K562 (cell line): ENCODE measurements around the gene PPIE. TPM values are rescaled to one million over a fixed set of nuclear protein-coding genes. Genes with fewer than 3 reads are reported as not detected.

ENCODE experiments used
- ATAC-seq: fragments of 200-7000 bp; cut with Tn5 transposase; 3 replicates; pipeline ENCODE4 v1.9.1; 2020; ENCODE audit warnings: moderate library complexity
- BruUV-seq: library from RNA; stranded (reverse); fragments of 400-500 nt; replicated peaks from 2 replicates; lab custom pipeline; 2021; lab: Mats Ljungman, UMichigan
- CTCF ChIA-PET: fragments of 300-600 bp; formaldehyde crosslinking; extraction: SDS; loops from one replicate; lab custom pipeline; 2021; ENCODE audit warnings: low intra/inter-chr PET ratio; lab: Yijun Ruan, JAX
- POLR2A ChIA-PET: fragments of 300-600, 350-650 bp; sonication (Branson Sonifier 250); formaldehyde crosslinking; extraction: SDS; loops from one replicate; lab custom pipeline; 2021; ENCODE audit warnings: antibody characterized with exemption, inconsistent platforms; lab: Yijun Ruan, JAX
- DNase-seq, 4 experiments: peaks; one replicate each; pipeline versions ENCODE4 v3.0.0 to v3.0.0-alpha.2; 2011 to 2018; ENCODE audit warnings: low spot score in 3 of 4, mixed read lengths in 3 of 4; ENCODE audit errors: extremely low read depth in 1 of 4
- FAIRE-seq: peaks from 2 replicates; lab custom pipeline; 2011; peaks lifted over from hg19 to GRCh38; lab: Jason Lieb, UNC
- H2AFZ ChIP-seq: 2 replicates; pipeline ENCODE4 v1.6.0; 2011; ENCODE audit warnings: low read depth, low read length, control low read depth, inconsistent platforms
- H3K27ac ChIP-seq: fragments of 200-600 bp; 3 replicates; pipeline ENCODE4 v1.8.0; 2011; ENCODE audit warnings: low read depth, mild to moderate bottlenecking, control low read depth, inconsistent platforms, low read length, moderate library complexity, mixed read lengths; ENCODE audit errors: extremely low read depth
- H3K27me3 ChIP-seq, 2 experiments: fragments of 300-600 bp in 1 of 2; 2 replicates in 1 of 2; 3 replicates in 1 of 2; pipeline versions ENCODE4 v1.6.0 to v1.8.0; 2011; ENCODE audit warnings: inconsistent platforms in 2 of 2, low read length in 2 of 2, mild to moderate bottlenecking in 1 of 2, mixed read lengths in 1 of 2, moderate library complexity in 1 of 2; ENCODE audit not compliant: control insufficient read depth in 2 of 2, insufficient read depth in 2 of 2
- H3K36me3 ChIP-seq: fragments of 300-600 bp; 3 replicates; pipeline ENCODE4 v1.8.0; 2011; ENCODE audit warnings: mild to moderate bottlenecking, low read length, inconsistent platforms; ENCODE audit not compliant: control insufficient read depth, insufficient read depth
- H3K4me1 ChIP-seq, 2 experiments: fragments of 200-600 bp in 1 of 2; replicated peaks in 1 of 2; 2 replicates in 1 of 2; 3 replicates in 1 of 2; pipeline versions ENCODE4 v1.5.1 to v1.8.0; 2011; ENCODE audit warnings: inconsistent platforms in 2 of 2, low read length in 2 of 2, mild to moderate bottlenecking in 1 of 2, mixed read lengths in 1 of 2, moderate library complexity in 1 of 2; ENCODE audit not compliant: control insufficient read depth in 2 of 2, insufficient read depth in 2 of 2
- H3K4me2 ChIP-seq: 2 replicates; pipeline ENCODE4 v1.6.1; 2011; ENCODE audit warnings: low read length, control low read depth, inconsistent platforms, mixed read lengths; ENCODE audit not compliant: insufficient read depth
- H3K4me3 ChIP-seq: fragments of 200-600 bp; sonication (generic), shearing (Covaris generic); 2 replicates; pipeline ENCODE4 v1.5.1; 2016; ENCODE audit warnings: control low read depth, inconsistent platforms
- H3K79me2 ChIP-seq: fragments of 200-600 bp; 3 replicates; pipeline ENCODE4 v1.8.0; 2011; ENCODE audit warnings: low read length, inconsistent platforms; ENCODE audit not compliant: control insufficient read depth, insufficient read depth
- H3K9ac ChIP-seq, 2 experiments: 2 replicates each; pipeline versions ENCODE4 v1.6.0 to v1.6.1; 2011; ENCODE audit warnings: low read depth in 2 of 2, low read length in 2 of 2, control low read depth in 1 of 2, inconsistent platforms in 1 of 2, mild to moderate bottlenecking in 1 of 2, mixed read lengths in 1 of 2; ENCODE audit not compliant: insufficient read depth in 1 of 2
- H3K9me1 ChIP-seq: one replicate; pipeline ENCODE4 v1.6.0; 2011; ENCODE audit warnings: inconsistent platforms, mild to moderate bottlenecking, low read length, moderate library complexity; ENCODE audit not compliant: control insufficient read depth, insufficient read depth
- H3K9me3 ChIP-seq: replicated peaks from 2 replicates; pipeline ENCODE4 v1.5.1; 2011; ENCODE audit warnings: low read depth, low read length, inconsistent platforms; ENCODE audit not compliant: control insufficient read depth, insufficient read depth
- H4K20me1 ChIP-seq: replicated peaks from 2 replicates; pipeline ENCODE4 v1.6.1; 2011; ENCODE audit warnings: low read length, inconsistent platforms, mixed read lengths; ENCODE audit not compliant: control insufficient read depth, insufficient read depth
- CEBPB ChIP-seq: fragments of 450-650 bp; IDR thresholded peaks from 2 replicates; pipeline ENCODE4 v1.6.1; 2016; ENCODE audit warnings: missing genetic modification characterization, missing compliant biosample characterization
- DIDO1 ChIP-seq: fragments of 450-650 bp; IDR thresholded peaks from 2 replicates; pipeline ENCODE4 v1.6.1; 2016; ENCODE audit warnings: low read depth, missing biosample characterization, missing genetic modification characterization
- GABPA ChIP-seq: fragments of 200-800 bp; sonication (Bioruptor generic); conservative IDR thresholded peaks from 2 replicates; pipeline ENCODE4 v1.6.1; 2016; ENCODE audit warnings: low read depth, missing genetic modification characterization, missing compliant biosample characterization
- SMARCC2 ChIP-seq: fragments of 450-650 bp; IDR thresholded peaks from 2 replicates; pipeline ENCODE4 v1.6.1; 2017; ENCODE audit warnings: antibody characterized with exemption, moderate library complexity, mild to moderate bottlenecking, low read depth
- ZNF12 ChIP-seq: sonication (generic); formaldehyde crosslinking; IDR thresholded peaks from 2 replicates; pipeline ENCODE4 v1.4.0; 2020; ENCODE audit warnings: mild to moderate bottlenecking, missing genetic modification reagents
- ZNF318 ChIP-seq, 2 experiments: fragments of 450-650 bp; IDR thresholded peaks; 2 replicates each; pipeline ENCODE4 v1.6.1; 2016; ENCODE audit warnings: mild to moderate bottlenecking in 2 of 2, borderline replicate concordance in 1 of 2, low read depth in 1 of 2, moderate library complexity in 1 of 2
- WGBS: fragments of 100-300 bp; shearing (Covaris generic); methylation state at CpG from one replicate; pipeline ENCODE4 v1.1.6; 2016; ENCODE audit warnings: low coverage, mixed read lengths; ENCODE audit not compliant: insufficient coverage; ENCODE audit errors: missing lambda C conversion rate; 5-methylcytosine and 5-hydroxymethylcytosine counted together
- in situ Hi-C: fragments of 300-500 bp; cut with MboI; formaldehyde crosslinking; loops from 4 replicates; pipeline ENCODE4 v1.15.0; 2018; ENCODE audit warnings: inconsistent platforms, mixed read lengths
- intact Hi-C: fragments of 100-400 bp; cut with micrococcal nuclease; formaldehyde crosslinking; loops from 2 replicates; pipeline ENCODE4 v1.14.2; 2022
- polyA plus RNA-seq, 8 experiments: library from polyadenylated mRNA; depleted of rRNA in 4 of 8; stranded (reverse) in 5 of 8; unstranded in 3 of 8; fragments of >200 nt; fragmentation: Nextera tagmentation in 2 of 8; fragmentation: Illumina TruSeq in 1 of 8; extraction: Ambion mirVana in 2 of 8; extraction: Trizol in 1 of 8; gene quantifications; 2 replicates each; pipeline versions ENCODE4 v1.2.1 to v1.2.3, GENCODE V29; 2011 to 2014; ENCODE audit warnings: inconsistent platforms in 1 of 8, missing spikeins in 1 of 8
- total RNA-seq, 7 experiments: library from RNA; depleted of rRNA in 6 of 7; stranded (reverse); fragments of >200 nt in 6 of 7; fragmentation: Illumina TruSeq in 2 of 7; extraction: Trizol in 2 of 7; gene quantifications; 2 replicates each; pipeline versions ENCODE4 v1.2.1 to v1.2.3, GENCODE V29; 2011 to 2021; ENCODE audit warnings: low replicate concordance in 1 of 7
- TF ChIP-seq, protein P1 (sequence below): sonication (generic); formaldehyde crosslinking; IDR thresholded peaks from 2 replicates; pipeline ENCODE4 v1.8.0; 2022; ENCODE audit warnings: missing genetic modification reagents, mild to moderate bottlenecking, moderate library complexity, borderline replicate concordance
- TF ChIP-seq, protein P2 (sequence below): sonication (generic); formaldehyde crosslinking; IDR thresholded peaks from 2 replicates; pipeline ENCODE4 v1.8.0; 2023; ENCODE audit warnings: mild to moderate bottlenecking, missing genetic modification reagents

The PPIE gene
- total and polyA plus RNA-seq, 9 of the 15 experiments (the other 6 are each of a cell fraction or from before 2014, with no cell fraction given): 75.4 to 444 (median 131) TPM

DNA sequence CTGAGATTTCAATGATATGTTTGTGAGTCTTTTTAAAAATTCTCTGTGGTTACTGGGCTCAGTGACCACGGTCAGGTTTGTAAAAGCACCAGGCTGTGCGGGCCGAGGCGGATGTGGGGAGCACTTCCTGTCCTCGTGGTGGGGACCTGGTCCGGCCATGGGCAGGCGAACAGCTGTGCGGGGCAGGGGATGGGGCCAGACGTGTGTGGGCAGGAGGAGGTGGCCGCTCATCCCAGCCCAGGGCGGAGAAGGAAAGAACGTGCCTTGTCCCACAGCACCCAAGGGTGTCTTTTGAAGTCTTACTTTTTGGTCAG lies 37.7 kb downstream of the PPIE start (continued):
- TF ChIP-seq, protein P1, sequence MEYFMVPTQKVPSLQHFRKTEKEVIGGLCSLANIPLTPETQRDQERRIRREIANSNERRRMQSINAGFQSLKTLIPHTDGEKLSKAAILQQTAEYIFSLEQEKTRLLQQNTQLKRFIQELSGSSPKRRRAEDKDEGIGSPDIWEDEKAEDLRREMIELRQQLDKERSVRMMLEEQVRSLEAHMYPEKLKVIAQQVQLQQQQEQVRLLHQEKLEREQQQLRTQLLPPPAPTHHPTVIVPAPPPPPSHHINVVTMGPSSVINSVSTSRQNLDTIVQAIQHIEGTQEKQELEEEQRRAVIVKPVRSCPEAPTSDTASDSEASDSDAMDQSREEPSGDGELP (CRISPR knock-in tag): no peak
- peak; percentile 84 for TF ChIP-seq GABPA (tag)
- TF ChIP-seq, all 486 proteins: peak for 3

GRCh38 chr1:39776886-39777285 lies 38.2 kb downstream of the PPIE start:
- no peaks in the 10 kb centered on the region for H3K9me3 ChIP-seq
- no TSS peak for BruUV-seq
- ChIA-PET POLR2A (interaction anchor here (0.6 kb wide), 2 partner anchors 23 to 200 kb away, joined by 3 read pairs; no protein-coding TSS in a partner anchor), CTCF (no interaction called here)
- H3K36me3 ChIP-seq: no peaks in the 10 kb centered on the region
- ATAC-seq (no peak), FAIRE-seq (no peak), DNase-seq (no peak)
- peaks cover 4 to 8% of the 10 kb centered on the region in 2 experiments; a peak in 2 of 5 replicates for H3K4me1 ChIP-seq
- peaks cover 10 to 37% of the 10 kb centered on the region in 2 experiments; a peak in 3 of 5 replicates for H3K27me3 ChIP-seq
- no peak overlapping the region for H3K9ac ChIP-seq
- H3K79me2 ChIP-seq: no peaks in the 10 kb centered on the region
- H3K27ac ChIP-seq: no peak overlapping the region
- in situ Hi-C loops: loop anchor here (10.0 kb wide), 1 partner anchor 272 kb away; no protein-coding TSS in a partner anchor
- H3K9me1 ChIP-seq: no peaks in the 10 kb centered on the region
- no peak overlapping the region for H3K4me3 ChIP-seq
- no peak overlapping the region for H2AFZ ChIP-seq
- 15% methylated on average over 4 of the region's 4 CpGs for WGBS
- H3K4me2 ChIP-seq: no peak overlapping the region
- intact Hi-C loops: no loop called here
- H4K20me1 ChIP-seq: peaks cover 6% of the 10 kb centered on the region; the same call in 1 of the 2 replicates
- TF ChIP-seq, protein P2, sequence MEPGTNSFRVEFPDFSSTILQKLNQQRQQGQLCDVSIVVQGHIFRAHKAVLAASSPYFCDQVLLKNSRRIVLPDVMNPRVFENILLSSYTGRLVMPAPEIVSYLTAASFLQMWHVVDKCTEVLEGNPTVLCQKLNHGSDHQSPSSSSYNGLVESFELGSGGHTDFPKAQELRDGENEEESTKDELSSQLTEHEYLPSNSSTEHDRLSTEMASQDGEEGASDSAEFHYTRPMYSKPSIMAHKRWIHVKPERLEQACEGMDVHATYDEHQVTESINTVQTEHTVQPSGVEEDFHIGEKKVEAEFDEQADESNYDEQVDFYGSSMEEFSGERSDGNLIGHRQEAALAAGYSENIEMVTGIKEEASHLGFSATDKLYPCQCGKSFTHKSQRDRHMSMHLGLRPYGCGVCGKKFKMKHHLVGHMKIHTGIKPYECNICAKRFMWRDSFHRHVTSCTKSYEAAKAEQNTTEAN (CRISPR knock-in tag): no peak
- TF ChIP-seq DIDO1 (tag) (no peak), SMARCC2 (no peak), ZNF12 (no peak), ZNF318 (IDR thresholded peaks at IDR 0.05; ENCODE audit: borderline replicate concordance in 1 of 2, low read depth in 1 of 2) (no peak), CEBPB (tag) (peak; percentile 11; the same call in 1 of the 2 replicates)
